NB4 (cell line): ENCODE results near the gene GCSAM.

ENCODE experiments used
- CTCF ChIP-seq: IDR thresholded peaks from one replicate; pipeline ENCODE4 v1.5.1; 2012; ENCODE audit warnings: low read depth, low read length
- POLR2A ChIP-seq: IDR thresholded peaks from 2 replicates; pipeline ENCODE4 v1.6.1; 2011; ENCODE audit warnings: mild to moderate bottlenecking; ENCODE audit not compliant: insufficient read length; ENCODE audit errors: extremely low read depth

- TF ChIP-seq CTCF (no peak), POLR2A (no peak)
These were observed 494 bp downstream of the GCSAM start for GRCh38 chr3:112132554-112132953.
